Subcutaneous adipose tissue (tissue), 4 donors: ENCODE data around the gene OCA2. TPM values are rescaled to one million over a fixed set of nuclear protein-coding genes. Genes with fewer than 3 reads are reported as not detected.

Source experiments
- CTCF ChIP-seq: fragments of 450-650 bp; IDR thresholded peaks from one replicate; pipeline ENCODE4 v1.5.1; 2016; ENCODE audit warnings: low read depth, mild to moderate bottlenecking, control low read depth, antibody characterized with exemption, moderate library complexity
- total RNA-seq, 4 donors: library from RNA; depleted of rRNA; stranded (reverse); fragments of >200 nt; gene quantifications; one replicate each; pipeline ENCODE4 v1.1.0, GENCODE V29; 2016

OCA2 gene
- total RNA-seq, 4 donors from 2014 or later: 1.1 TPM; not detected in 3

GRCh38 chr15:27763514-27763913 lies 335.6 kb downstream of the OCA2 start:
- TF ChIP-seq CTCF: no peak

GRCh38 chr15:27762471-27762870 lies 336.6 kb downstream of the OCA2 start:
- no peak for TF ChIP-seq CTCF

- TF ChIP-seq CTCF: no peak
These were observed 342.1 kb downstream of the OCA2 start for GRCh38 chr15:27757052-27757451.

- no peak for TF ChIP-seq CTCF
These were observed 346.4 kb downstream of the OCA2 start for GRCh38 chr15:27752691-27753090.

- TF ChIP-seq CTCF: no peak
These were observed 351.1 kb downstream of the OCA2 start for GRCh38 chr15:27747997-27748396.

GRCh38 chr15:27746401-27746955 lies 352.6 kb downstream of the OCA2 start:
- TF ChIP-seq CTCF: no peak

GRCh38 chr15:27744641-27745040 lies 354.5 kb downstream of the OCA2 start:
- TF ChIP-seq CTCF: no peak

GRCh38 chr15:27743638-27744037 lies 355.5 kb downstream of the OCA2 start:
- no peak for TF ChIP-seq CTCF
